Adrenal gland (tissue), 12 donors: ENCODE results near the gene LRRIQ4. TPM values are rescaled to one million over a fixed set of nuclear protein-coding genes. Genes with fewer than 3 reads are reported as not detected.

Experiments
- DNase-seq, 7 donors: peaks; one replicate each; pipeline ENCODE4 v3.0.0-alpha.2; 2019 to 2020
- H3K27ac ChIP-seq, 5 donors: fragments of 200-600 bp; sonication (generic) in 4 of 5; 1 replicate in 3 of 5; 2 replicates in 2 of 5; pipeline versions ENCODE4 v1.5.1 to v1.8.0; 2016 to 2020; ENCODE audit warnings: mild to moderate bottlenecking in 1 of 5
- H3K27me3 ChIP-seq: fragments of 200-600 bp; 2 replicates; pipeline ENCODE4 v1.8.0; 2021
- H3K36me3 ChIP-seq, 2 donors: fragments of 200-600 bp; replicated peaks in 1 of 2; 1 replicate in 1 of 2; 2 replicates in 1 of 2; pipeline versions ENCODE4 v1.5.1 to v1.8.0; 2018 to 2022
- H3K4me1 ChIP-seq, 2 donors: fragments of 200-600 bp; replicated peaks in 1 of 2; 1 replicate in 1 of 2; 2 replicates in 1 of 2; pipeline versions ENCODE4 v1.5.1 to v1.8.0; 2018 to 2021
- H3K4me3 ChIP-seq, 4 donors: fragments of 200-600 bp; sonication (generic) in 3 of 4; one replicate each; pipeline ENCODE4 v1.5.1; 2016 to 2018
- H3K9me3 ChIP-seq, 3 donors: fragments of 200-600 bp; sonication (generic) in 1 of 3; replicated peaks in 1 of 3; 1 replicate in 2 of 3; 2 replicates in 1 of 3; pipeline versions ENCODE4 v1.5.1 to v1.8.0; 2016 to 2021
- CTCF ChIP-seq, 6 experiments: fragments of 450-650 bp in 4 of 6; fragments of 200-600 bp in 2 of 6; sonication (generic) in 1 of 6; IDR thresholded peaks; 1 replicate in 5 of 6; 2 replicates in 1 of 6; pipeline versions ENCODE4 v1.5.1 to v1.8.0; 2016 to 2021; ENCODE audit warnings: antibody characterized with exemption in 6 of 6, mild to moderate bottlenecking in 2 of 6, moderate library complexity in 1 of 6
- POLR2A ChIP-seq, 2 donors: fragments of 450-650 bp; IDR thresholded peaks; one replicate each; pipeline ENCODE4 v1.6.1; 2017; ENCODE audit warnings: antibody characterized with exemption in 2 of 2, mild to moderate bottlenecking in 2 of 2, moderate library complexity in 1 of 2
- WGBS, 4 donors: extraction: QIAGEN DNeasy Blood & Tissue Kit in 2 of 4; methylation state at CpG; one replicate each; pipeline versions ENCODE4 v1.1.5 to v1.1.7; 2013 to 2017; 5-methylcytosine and 5-hydroxymethylcytosine counted together
- intact Hi-C, 2 donors: fragments of 100-400 bp; cut with DNase I; formaldehyde crosslinking; loops; one replicate each; pipeline versions ENCODE4 v1.14.1 to v1.15.0; 2022 to 2023
- polyA plus RNA-seq, 3 donors: library from polyadenylated mRNA; stranded (reverse); fragments of 200-250 nt in 2 of 3; fragments of 350-450 nt in 1 of 3; fragmentation: Illumina TruSeq in 1 of 3; extraction: RNeasy Lipid Tissue Mini Kit (QIAGEN cat#74804) in 1 of 3; gene quantifications; one replicate each; pipeline ENCODE4 v1.2.3, GENCODE V29; 2013 to 2014
- total RNA-seq, 9 donors: library from RNA; depleted of rRNA in 4 of 9; stranded (reverse); fragments of >200 nt in 4 of 9; fragments of 120-200 nt in 1 of 9; fragmentation: NEBNext Ultra II Directional in 1 of 9; extraction: Animal tissue kit (Norgen Biotek cat#: 25700) in 1 of 9; gene quantifications; one replicate each; pipeline versions ENCODE4 v1.1.0 to v1.2.4, GENCODE V29; 2013 to 2023
- donor health status: healthy with polysubstance abuse.
- donor health status: Bipolar disorder and iron deficiency.
- donor health status: DM: yes; HTN: yes; CAD: no.
- donor health status: DM: no; HTN: no; CAD: no.
- donor health status: DM: no; HTN: no; CAD: no.
- donor health status: DM: yes; HTN: yes; CAD: no.

The LRRIQ4 gene
- total and polyA plus RNA-seq, 12 donors: 0.11 to 0.16 (median 0.13) TPM; not detected in 8

DNA sequence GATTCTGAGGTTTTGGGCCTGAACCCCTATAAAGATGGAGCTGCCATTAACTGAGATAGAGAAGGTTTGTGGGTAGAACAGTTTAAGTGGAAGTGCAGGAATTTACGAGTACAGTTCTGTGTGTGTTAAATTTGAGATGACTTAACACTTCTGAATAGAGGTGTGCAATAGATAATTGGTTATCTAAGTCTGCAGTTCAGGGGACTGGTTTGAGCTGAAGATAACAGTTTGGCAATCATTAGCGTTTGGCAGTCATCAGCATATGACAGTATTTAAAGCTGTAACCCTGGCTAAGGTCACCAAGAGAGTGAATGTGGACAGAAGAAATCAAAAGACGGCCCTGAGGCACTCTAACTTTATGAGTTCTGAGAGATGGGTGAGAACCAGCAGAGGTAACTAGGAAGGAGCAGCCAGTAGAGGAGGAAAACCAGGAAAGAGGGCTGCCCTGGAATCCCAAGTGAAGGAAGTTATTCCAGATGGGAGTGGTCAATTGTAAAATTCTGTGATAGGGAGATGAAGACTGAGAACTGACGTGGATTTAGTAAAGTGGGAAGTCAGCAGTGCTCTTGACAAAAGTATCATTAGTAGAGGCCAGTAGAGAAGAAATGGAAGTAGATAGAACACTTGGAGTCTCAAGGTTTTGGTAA lies 31.3 kb upstream of the LRRIQ4 start:
- 74 to 83% (median 81%) methylated on average over 4 of the region's 4 CpGs for WGBS, 4 donors
- no peak for TF ChIP-seq POLR2A (IDR thresholded peaks at IDR 0.05)
- TF ChIP-seq CTCF (IDR thresholded peaks at IDR 0.05): no peak

DNA sequence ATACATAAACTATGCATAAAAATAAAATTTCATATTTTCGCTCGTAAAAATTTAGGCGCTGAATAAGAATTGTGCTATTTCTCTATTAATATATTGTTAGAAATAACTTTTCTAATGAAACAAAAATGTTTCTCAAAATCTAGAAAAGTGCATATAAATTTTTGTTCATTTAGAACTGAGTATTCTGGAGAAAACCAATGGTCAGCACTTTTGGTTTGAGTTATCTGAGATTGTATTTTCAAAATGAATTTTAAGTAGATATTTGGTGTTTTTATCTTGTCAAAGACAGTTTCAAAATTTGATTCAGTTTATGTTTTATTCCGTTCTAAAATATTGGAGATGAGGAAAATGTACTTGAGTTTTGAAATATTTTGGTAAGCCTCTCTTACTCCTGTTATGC lies 25.6 kb upstream of the LRRIQ4 start:
- no peak overlapping the region for H3K27ac ChIP-seq
- WGBS, 4 donors: 93 to 98% (median 97%) methylated on average over 4 of the region's 4 CpGs
- H3K4me3 ChIP-seq: no peak overlapping the region
- no peaks in the 10 kb centered on the region for H3K9me3 ChIP-seq
- DNase-seq: no peak
- no peaks in the 10 kb centered on the region for H3K4me1 ChIP-seq
- H3K36me3 ChIP-seq: peaks cover 0 to 59% of the 10 kb centered on the region in 2 donors
- intact Hi-C loops: loop anchor here in 1 of 2 donors (10.0 kb wide), 1 partner anchor 188 kb away; no protein-coding TSS in a partner anchor
- TF ChIP-seq POLR2A (IDR thresholded peaks at IDR 0.05) (no peak), CTCF (IDR thresholded peaks at IDR 0.05) (no peak)
- no peaks in the 10 kb centered on the region for H3K27me3 ChIP-seq

More for the DNA sequence above, 31.3 kb upstream of the LRRIQ4 start:
- H3K9me3 ChIP-seq: no peaks in the 10 kb centered on the region
- H3K27ac ChIP-seq: no peak overlapping the region
- peaks cover 0 to 6% of the 10 kb centered on the region in 2 donors for H3K4me1 ChIP-seq
- intact Hi-C loops: loop anchor here in 1 of 2 donors (10.0 kb wide), 1 partner anchor 193 kb away; no protein-coding TSS in a partner anchor
- H3K36me3 ChIP-seq: peaks cover 0 to 82% of the 10 kb centered on the region in 2 donors
- H3K4me3 ChIP-seq: no peak overlapping the region
- no peak for DNase-seq
- H3K27me3 ChIP-seq: no peaks in the 10 kb centered on the region

GRCh38 chr3:169787791-169788190 lies 24.9 kb upstream of the LRRIQ4 start:
- Histone ChIP-seq H3K4me1 (no peaks in the 10 kb centered on the region), H3K27ac (no peak overlapping the region), H3K9me3 (no peaks in the 10 kb centered on the region), H3K4me3 (no peak overlapping the region), H3K36me3 (peaks cover 0 to 54% of the 10 kb centered on the region in 2 donors), H3K27me3 (no peaks in the 10 kb centered on the region)
- DNase-seq: no peak
- WGBS, 4 donors: 80 to 93% (median 89%) methylated on average over 1 of the region's 1 CpG
- TF ChIP-seq CTCF (IDR thresholded peaks at IDR 0.05): no peak
- TF ChIP-seq POLR2A (IDR thresholded peaks at IDR 0.05): no peak
- intact Hi-C loops: loop anchor here in 1 of 2 donors (10.0 kb wide), 1 partner anchor 187 kb away; no protein-coding TSS in a partner anchor

GRCh38 chr3:169790219-169790618 lies 22.5 kb upstream of the LRRIQ4 start:
- Histone ChIP-seq H3K27ac (no peak overlapping the region), H3K9me3 (no peaks in the 10 kb centered on the region), H3K4me1 (no peaks in the 10 kb centered on the region), H3K27me3 (no peaks in the 10 kb centered on the region), H3K4me3 (no peak overlapping the region), H3K36me3 (peaks cover 0 to 37% of the 10 kb centered on the region in 2 donors)
- DNase-seq: no peak
- TF ChIP-seq POLR2A (IDR thresholded peaks at IDR 0.05): no peak
- TF ChIP-seq CTCF (IDR thresholded peaks at IDR 0.05): no peak
- intact Hi-C loops: no loop called here
